GM13977 (cell line): ENCODE measurements around the gene HDGFL2.

Experiments
- DNase-seq: peaks from one replicate; pipeline ENCODE4 v3.0.0; 2012; ENCODE audit warnings: low spot score
- CTCF ChIP-seq: IDR thresholded peaks from 2 replicates; pipeline ENCODE4 v1.5.1; 2012; ENCODE audit warnings: mild to moderate bottlenecking, control low read depth; ENCODE audit not compliant: insufficient read depth; ENCODE audit errors: extremely low read depth, missing control alignments
- in situ Hi-C: fragments of 300-500 bp; cut with MboI; formaldehyde crosslinking; loops from one replicate; pipeline ENCODE4 v1.12.0; 2022; ENCODE audit warnings: low sequenced_read_pairs, low pct_unique_long_range_greater_than_20kb, mixed read lengths, inconsistent platforms; ENCODE audit not compliant: unreplicated experiment

The HDGFL2 gene

GRCh38 chr19:4472174-4472974, at the start of gene HDGFL2:
Gene HDGFL2 (plus strand): TSS chr19:4472297. CDS start chr19:4472351, 54 bp downstream.
- DNase-seq, result no peak
- TF ChIP-seq CTCF, result no peak
- in situ Hi-C loops, result no loop called here

- no peak for TF ChIP-seq CTCF
- DNase-seq, result no peak
- in situ Hi-C loops, result no loop called here
These were observed 48.5 kb upstream of the HDGFL2 start for GRCh38 chr19:4423416-4424126.

- in situ Hi-C loops, result no loop called here
- TF ChIP-seq CTCF, result no peak
- no peak for DNase-seq
These were observed 46.6 kb upstream of the HDGFL2 start for GRCh38 chr19:4425537-4425936.

GRCh38 chr19:4428326-4428975, 43.6 kb upstream of the HDGFL2 start:
- in situ Hi-C loops, result no loop called here
- no peak for DNase-seq
- TF ChIP-seq CTCF, result no peak

- in situ Hi-C loops, result no loop called here
These were observed 42.8 kb upstream of the HDGFL2 start for GRCh38 chr19:4429256-4429655.

More at GRCh38 chr19:4429256-4429655, 42.8 kb upstream of the HDGFL2 start:
- TF ChIP-seq CTCF, result no peak
- no peak for DNase-seq
